SU-DHL-6 (cell line): ENCODE measurements around the gene PARL.

Source experiments
- EZH2phosphoT487 ChIP-seq: fragments of 200-600 bp; sonication (generic), shearing (Covaris generic); conservative IDR thresholded peaks from 2 replicates; pipeline ENCODE4 v1.6.1; 2018; ENCODE audit warnings: mild to moderate bottlenecking, antibody characterized with exemption, low read length, moderate library complexity, mixed read lengths
- TF ChIP-seq, protein P1 (sequence below): fragments of 200-600 bp; sonication (generic); IDR thresholded peaks from one replicate; pipeline ENCODE4 v1.5.1; 2017; ENCODE audit warnings: antibody characterized with exemption, mild to moderate bottlenecking, low read length, moderate library complexity; ENCODE audit not compliant: insufficient read depth, poor library complexity, severe bottlenecking

DNA sequence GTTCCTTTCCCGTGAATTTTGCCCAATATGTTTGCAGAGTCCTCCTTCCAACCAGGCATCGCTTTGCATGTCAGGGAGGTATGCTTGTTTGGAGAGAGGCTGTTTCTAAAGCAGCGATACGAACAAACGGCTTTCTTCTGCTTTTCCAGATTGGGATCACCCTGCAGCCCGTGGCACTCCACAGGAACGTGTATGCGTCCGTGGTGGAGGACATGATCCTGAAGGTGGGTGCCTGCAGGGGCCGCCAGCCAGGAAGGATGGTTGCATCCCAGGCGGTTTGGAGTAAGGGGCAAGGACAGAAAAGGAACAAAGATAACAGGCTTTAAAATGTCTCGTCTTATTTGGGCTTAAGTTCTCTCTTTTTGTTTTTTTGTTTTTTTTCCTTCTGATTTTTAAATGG is 76.8 kb downstream of the PARL start:
- TF ChIP-seq, protein P1, sequence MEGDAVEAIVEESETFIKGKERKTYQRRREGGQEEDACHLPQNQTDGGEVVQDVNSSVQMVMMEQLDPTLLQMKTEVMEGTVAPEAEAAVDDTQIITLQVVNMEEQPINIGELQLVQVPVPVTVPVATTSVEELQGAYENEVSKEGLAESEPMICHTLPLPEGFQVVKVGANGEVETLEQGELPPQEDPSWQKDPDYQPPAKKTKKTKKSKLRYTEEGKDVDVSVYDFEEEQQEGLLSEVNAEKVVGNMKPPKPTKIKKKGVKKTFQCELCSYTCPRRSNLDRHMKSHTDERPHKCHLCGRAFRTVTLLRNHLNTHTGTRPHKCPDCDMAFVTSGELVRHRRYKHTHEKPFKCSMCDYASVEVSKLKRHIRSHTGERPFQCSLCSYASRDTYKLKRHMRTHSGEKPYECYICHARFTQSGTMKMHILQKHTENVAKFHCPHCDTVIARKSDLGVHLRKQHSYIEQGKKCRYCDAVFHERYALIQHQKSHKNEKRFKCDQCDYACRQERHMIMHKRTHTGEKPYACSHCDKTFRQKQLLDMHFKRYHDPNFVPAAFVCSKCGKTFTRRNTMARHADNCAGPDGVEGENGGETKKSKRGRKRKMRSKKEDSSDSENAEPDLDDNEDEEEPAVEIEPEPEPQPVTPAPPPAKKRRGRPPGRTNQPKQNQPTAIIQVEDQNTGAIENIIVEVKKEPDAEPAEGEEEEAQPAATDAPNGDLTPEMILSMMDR = no peak
- no peak for TF ChIP-seq EZH2phosphoT487
